ENCODE results near the gene SUMF1. TPM values are rescaled to one million over a fixed set of nuclear protein-coding genes. Genes with fewer than 3 reads are reported as not detected.
"Not testable (repeated sequence)": the region's sequence is repeated elsewhere in the genome, so short reads cannot be mapped to it uniquely, and the experiment has no call there.

Gene SUMF1
- total RNA-seq, 4 donors from 2014 or later = 15.7 to 28.9 (median 26.8) TPM

GRCh38 chr3:4332111-4332510, 135.0 kb downstream of the SUMF1 start:
- no peaks in the 10 kb centered on the region for H3K4me1 ChIP-seq
- no peak for TF ChIP-seq CTCF (IDR thresholded peaks at IDR 0.05)
- no peak for TF ChIP-seq POLR2A (IDR thresholded peaks at IDR 0.05)

GRCh38 chr3:4329806-4330205, 137.3 kb downstream of the SUMF1 start:
- not testable (repeated sequence) for DNase-seq, H3K27me3 ChIP-seq, H3K4me3 ChIP-seq, H3K4me1 ChIP-seq, H3K27ac ChIP-seq, H3K36me3 ChIP-seq, H3K9me3 ChIP-seq

More at GRCh38 chr3:4332111-4332510, 135.0 kb downstream of the SUMF1 start:
- Histone ChIP-seq H3K27me3 (no peaks in the 10 kb centered on the region), H3K9me3 (no peaks in the 10 kb centered on the region), H3K4me3 (no peak overlapping the region), H3K27ac (no peak overlapping the region), H3K36me3 (no peaks in the 10 kb centered on the region)
- no peak for DNase-seq

- TF ChIP-seq CTCF (IDR thresholded peaks at IDR 0.05) (no peak), POLR2A (IDR thresholded peaks at IDR 0.05) (no peak)
- no peaks in the 10 kb centered on the region for H3K4me1 ChIP-seq
- no peak overlapping the region for H3K4me3 ChIP-seq
- no peak for DNase-seq
- no peaks in the 10 kb centered on the region for H3K27me3 ChIP-seq
- H3K9me3 ChIP-seq = no peaks in the 10 kb centered on the region
- H3K27ac ChIP-seq = no peak overlapping the region
- H3K36me3 ChIP-seq = no peaks in the 10 kb centered on the region
Observed at GRCh38 chr3:4326868-4327267, 140.2 kb downstream of the SUMF1 start.

- no peak for TF ChIP-seq CTCF (IDR thresholded peaks at IDR 0.05)
- Histone ChIP-seq H3K9me3 (no peaks in the 10 kb centered on the region), H3K36me3 (no peaks in the 10 kb centered on the region)
Observed at GRCh38 chr3:4323246-4324027, 143.6 kb downstream of the SUMF1 start.

GRCh38 chr3:4322635-4323034, 144.4 kb downstream of the SUMF1 start:
- DNase-seq = no peak
- Histone ChIP-seq H3K4me3 (no peak overlapping the region), H3K36me3 (no peaks in the 10 kb centered on the region), H3K4me1 (peaks cover 0 to 8% (median 0%) of the 10 kb centered on the region in 4 donors), H3K27me3 (no peaks in the 10 kb centered on the region), H3K9me3 (no peaks in the 10 kb centered on the region), H3K27ac (no peak overlapping the region)
- TF ChIP-seq POLR2A (IDR thresholded peaks at IDR 0.05) (no peak), CTCF (IDR thresholded peaks at IDR 0.05) (no peak)

More at GRCh38 chr3:4323246-4324027, 143.6 kb downstream of the SUMF1 start:
- H3K4me1 ChIP-seq = peaks cover 0 to 8% (median 0%) of the 10 kb centered on the region in 4 donors
- H3K27ac ChIP-seq = no peak overlapping the region
- H3K4me3 ChIP-seq = no peak overlapping the region
- no peak for DNase-seq
- no peaks in the 10 kb centered on the region for H3K27me3 ChIP-seq

GRCh38 chr3:4321732-4322131, 145.3 kb downstream of the SUMF1 start:
- peaks cover 0 to 8% (median 0%) of the 10 kb centered on the region in 4 donors for H3K4me1 ChIP-seq
- no peak overlapping the region for H3K27ac ChIP-seq
- DNase-seq = no peak
- no peak overlapping the region for H3K4me3 ChIP-seq
- peaks cover 0 to under 1% (median 0%) of the 10 kb centered on the region in 3 donors for H3K36me3 ChIP-seq
- H3K9me3 ChIP-seq = no peaks in the 10 kb centered on the region
- no peaks in the 10 kb centered on the region for H3K27me3 ChIP-seq
- no peak for TF ChIP-seq CTCF (IDR thresholded peaks at IDR 0.05)
